GM12872 (cell line): ENCODE results near the gene RASEF.

ENCODE experiments used
- CTCF ChIP-seq: IDR thresholded peaks from 3 replicates; pipeline ENCODE4 v1.5.1; 2011; ENCODE audit warnings: low read depth, mild to moderate bottlenecking, low read length, moderate library complexity; ENCODE audit not compliant: insufficient read depth

RASEF gene

GRCh38 chr9:83011611-83012010 lies 51.3 kb downstream of the RASEF start:
- TF ChIP-seq CTCF = no peak

GRCh38 chr9:83007521-83008300 lies 55.2 kb downstream of the RASEF start:
- TF ChIP-seq CTCF = no peak

- TF ChIP-seq CTCF = no peak
Measured at GRCh38 chr9:83006378-83006777, 56.6 kb downstream of the RASEF start.

- TF ChIP-seq CTCF = no peak
Measured at GRCh38 chr9:83005963-83006362, 57.0 kb downstream of the RASEF start.

- TF ChIP-seq CTCF = no peak
Measured at GRCh38 chr9:83005361-83005760, 57.6 kb downstream of the RASEF start.

- no peak for TF ChIP-seq CTCF
Measured at GRCh38 chr9:83002329-83002728, 60.6 kb downstream of the RASEF start.

GRCh38 chr9:83000765-83001164 lies 62.2 kb downstream of the RASEF start:
- TF ChIP-seq CTCF = no peak
